ENCODE results near the gene SULT1C4.

Gene SULT1C4

GRCh38 chr2:108369153-108369552 is 8.6 kb upstream of the SULT1C4 start:
- no peaks in the 10 kb centered on the region for H3K4me1 ChIP-seq (ENCODE audit: control insufficient read depth in 5 of 5, insufficient read depth in 5 of 5, low read length in 5 of 5)
- H3K27ac ChIP-seq (ENCODE audit: low read depth, low read length), result no peak overlapping the region

GRCh38 chr2:108370080-108370479 is 7.7 kb upstream of the SULT1C4 start:
- Histone ChIP-seq H3K9ac (ENCODE audit: low read length in 5 of 5) (no peak overlapping the region), H3K4me3 (ENCODE audit: low read depth in 1 of 5, low read length in 5 of 5) (no peak overlapping the region), H3K27me3 (ENCODE audit: control insufficient read depth in 5 of 5, insufficient read depth in 4 of 5, low read length in 5 of 5) (no peaks in the 10 kb centered on the region), H3K27ac (ENCODE audit: low read depth, low read length) (no peak overlapping the region), H3K4me1 (ENCODE audit: control insufficient read depth in 5 of 5, insufficient read depth in 5 of 5, low read length in 5 of 5) (no peaks in the 10 kb centered on the region), H3K9me3 (ENCODE audit: control insufficient read depth in 5 of 5, low read length in 5 of 5) (peaks cover 0 to 3% (median 0%) of the 10 kb centered on the region in 5 donors), H3K36me3 (ENCODE audit: control insufficient read depth in 5 of 5, insufficient read depth in 5 of 5, low read length in 5 of 5) (no peaks in the 10 kb centered on the region)

More at GRCh38 chr2:108369153-108369552, 8.6 kb upstream of the SULT1C4 start:
- Histone ChIP-seq H3K9ac (ENCODE audit: low read length in 5 of 5) (no peak overlapping the region), H3K27me3 (ENCODE audit: control insufficient read depth in 5 of 5, insufficient read depth in 4 of 5, low read length in 5 of 5) (no peaks in the 10 kb centered on the region), H3K9me3 (ENCODE audit: control insufficient read depth in 5 of 5, low read length in 5 of 5) (peaks cover 0 to 9% (median 0%) of the 10 kb centered on the region in 5 donors), H3K36me3 (ENCODE audit: control insufficient read depth in 5 of 5, insufficient read depth in 5 of 5, low read length in 5 of 5) (no peaks in the 10 kb centered on the region), H3K4me3 (ENCODE audit: low read depth in 1 of 5, low read length in 5 of 5) (no peak overlapping the region)

GRCh38 chr2:108376774-108377173 is 980 bp upstream of the SULT1C4 start:
- Histone ChIP-seq H3K9me3 (ENCODE audit: control insufficient read depth in 5 of 5, low read length in 5 of 5) (no peaks in the 10 kb centered on the region), H3K4me1 (ENCODE audit: control insufficient read depth in 5 of 5, insufficient read depth in 5 of 5, low read length in 5 of 5) (peaks cover 0 to 18% (median 12%) of the 10 kb centered on the region in 5 donors), H3K27ac (ENCODE audit: low read depth, low read length) (peak overlapping the region; percentile 44), H3K4me3 (ENCODE audit: low read depth in 1 of 5, low read length in 5 of 5) (no peak overlapping the region), H3K27me3 (ENCODE audit: control insufficient read depth in 5 of 5, insufficient read depth in 4 of 5, low read length in 5 of 5) (no peaks in the 10 kb centered on the region), H3K36me3 (ENCODE audit: control insufficient read depth in 5 of 5, insufficient read depth in 5 of 5, low read length in 5 of 5) (no peaks in the 10 kb centered on the region), H3K9ac (ENCODE audit: low read length in 5 of 5) (no peak overlapping the region)

- Histone ChIP-seq H3K4me3 (ENCODE audit: low read depth in 1 of 5, low read length in 5 of 5) (peak overlapping the region in 4 of 5 donors; percentile 55 to 68 (median 64)), H3K27ac (ENCODE audit: low read depth, low read length) (peak overlapping the region; percentile 44), H3K4me1 (ENCODE audit: control insufficient read depth in 5 of 5, insufficient read depth in 5 of 5, low read length in 5 of 5) (peaks cover 0 to 18% (median 12%) of the 10 kb centered on the region in 5 donors), H3K27me3 (ENCODE audit: control insufficient read depth in 5 of 5, insufficient read depth in 4 of 5, low read length in 5 of 5) (no peaks in the 10 kb centered on the region), H3K9me3 (ENCODE audit: control insufficient read depth in 5 of 5, low read length in 5 of 5) (no peaks in the 10 kb centered on the region), H3K36me3 (ENCODE audit: control insufficient read depth in 5 of 5, insufficient read depth in 5 of 5, low read length in 5 of 5) (no peaks in the 10 kb centered on the region), H3K9ac (ENCODE audit: low read length in 5 of 5) (peak overlapping the region in 3 of 5 donors; percentile 24 to 68 (median 65))
These were observed 353 bp upstream of the SULT1C4 start for GRCh38 chr2:108377401-108377800.

GRCh38 chr2:108378851-108379250 is 1.1 kb downstream of the SULT1C4 start:
- H3K27ac ChIP-seq (ENCODE audit: low read depth, low read length), result no peak overlapping the region
- H3K4me1 ChIP-seq (ENCODE audit: control insufficient read depth in 5 of 5, insufficient read depth in 5 of 5, low read length in 5 of 5), result peaks cover 0 to 18% (median 12%) of the 10 kb centered on the region in 5 donors
- H3K36me3 ChIP-seq (ENCODE audit: control insufficient read depth in 5 of 5, insufficient read depth in 5 of 5, low read length in 5 of 5), result peaks cover 0 to 5% (median 0%) of the 10 kb centered on the region in 5 donors
- H3K4me3 ChIP-seq (ENCODE audit: low read depth in 1 of 5, low read length in 5 of 5), result peak overlapping the region in 2 of 5 donors; percentile 63 to 66
- H3K9me3 ChIP-seq (ENCODE audit: control insufficient read depth in 5 of 5, low read length in 5 of 5), result no peaks in the 10 kb centered on the region
- peak overlapping the region in 1 of 5 donors; percentile 68 for H3K9ac ChIP-seq (ENCODE audit: low read length in 5 of 5)
- H3K27me3 ChIP-seq (ENCODE audit: control insufficient read depth in 5 of 5, insufficient read depth in 4 of 5, low read length in 5 of 5), result no peaks in the 10 kb centered on the region

GRCh38 chr2:108382196-108382595 is 4.4 kb downstream of the SULT1C4 start:
- Histone ChIP-seq H3K27me3 (ENCODE audit: control insufficient read depth in 5 of 5, insufficient read depth in 4 of 5, low read length in 5 of 5) (no peaks in the 10 kb centered on the region), H3K36me3 (ENCODE audit: control insufficient read depth in 5 of 5, insufficient read depth in 5 of 5, low read length in 5 of 5) (peaks cover 0 to 5% (median 0%) of the 10 kb centered on the region in 5 donors), H3K4me1 (ENCODE audit: control insufficient read depth in 5 of 5, insufficient read depth in 5 of 5, low read length in 5 of 5) (peaks cover 0 to 13% (median 9%) of the 10 kb centered on the region in 5 donors), H3K27ac (ENCODE audit: low read depth, low read length) (no peak overlapping the region), H3K9me3 (ENCODE audit: control insufficient read depth in 5 of 5, low read length in 5 of 5) (no peaks in the 10 kb centered on the region), H3K4me3 (ENCODE audit: low read depth in 1 of 5, low read length in 5 of 5) (no peak overlapping the region), H3K9ac (ENCODE audit: low read length in 5 of 5) (no peak overlapping the region)

GRCh38 chr2:108383146-108383830 is 5.5 kb downstream of the SULT1C4 start:
- peaks cover 0 to 8% (median 0%) of the 10 kb centered on the region in 5 donors for H3K36me3 ChIP-seq (ENCODE audit: control insufficient read depth in 5 of 5, insufficient read depth in 5 of 5, low read length in 5 of 5)
- no peaks in the 10 kb centered on the region for H3K27me3 ChIP-seq (ENCODE audit: control insufficient read depth in 5 of 5, insufficient read depth in 4 of 5, low read length in 5 of 5)
- H3K9me3 ChIP-seq (ENCODE audit: control insufficient read depth in 5 of 5, low read length in 5 of 5), result no peaks in the 10 kb centered on the region
- H3K9ac ChIP-seq (ENCODE audit: low read length in 5 of 5), result no peak overlapping the region
- H3K4me3 ChIP-seq (ENCODE audit: low read depth in 1 of 5, low read length in 5 of 5), result no peak overlapping the region
- peaks cover 0 to 2% (median 0%) of the 10 kb centered on the region in 5 donors for H3K4me1 ChIP-seq (ENCODE audit: control insufficient read depth in 5 of 5, insufficient read depth in 5 of 5, low read length in 5 of 5)
- no peak overlapping the region for H3K27ac ChIP-seq (ENCODE audit: low read depth, low read length)

- H3K27me3 ChIP-seq (ENCODE audit: control insufficient read depth in 5 of 5, insufficient read depth in 4 of 5, low read length in 5 of 5), result no peaks in the 10 kb centered on the region
- no peak overlapping the region for H3K9ac ChIP-seq (ENCODE audit: low read length in 5 of 5)
- H3K4me1 ChIP-seq (ENCODE audit: control insufficient read depth in 5 of 5, insufficient read depth in 5 of 5, low read length in 5 of 5), result no peaks in the 10 kb centered on the region
- no peak overlapping the region for H3K27ac ChIP-seq (ENCODE audit: low read depth, low read length)
- H3K4me3 ChIP-seq (ENCODE audit: low read depth in 1 of 5, low read length in 5 of 5), result no peak overlapping the region
- H3K36me3 ChIP-seq (ENCODE audit: control insufficient read depth in 5 of 5, insufficient read depth in 5 of 5, low read length in 5 of 5), result peaks cover 0 to 13% (median 0%) of the 10 kb centered on the region in 5 donors
- H3K9me3 ChIP-seq (ENCODE audit: control insufficient read depth in 5 of 5, low read length in 5 of 5), result no peaks in the 10 kb centered on the region
These were observed 7.1 kb downstream of the SULT1C4 start for GRCh38 chr2:108384662-108385393.

- Histone ChIP-seq H3K27me3 (ENCODE audit: control insufficient read depth in 5 of 5, insufficient read depth in 4 of 5, low read length in 5 of 5) (no peaks in the 10 kb centered on the region), H3K4me3 (ENCODE audit: low read depth in 1 of 5, low read length in 5 of 5) (no peak overlapping the region), H3K9me3 (ENCODE audit: control insufficient read depth in 5 of 5, low read length in 5 of 5) (no peaks in the 10 kb centered on the region), H3K4me1 (ENCODE audit: control insufficient read depth in 5 of 5, insufficient read depth in 5 of 5, low read length in 5 of 5) (no peaks in the 10 kb centered on the region), H3K9ac (ENCODE audit: low read length in 5 of 5) (no peak overlapping the region), H3K36me3 (ENCODE audit: control insufficient read depth in 5 of 5, insufficient read depth in 5 of 5, low read length in 5 of 5) (peaks cover 0 to 13% (median 0%) of the 10 kb centered on the region in 5 donors), H3K27ac (ENCODE audit: low read depth, low read length) (no peak overlapping the region)
These were observed 7.8 kb downstream of the SULT1C4 start for GRCh38 chr2:108385411-108386071.

- H3K4me3 ChIP-seq (ENCODE audit: low read depth in 1 of 5, low read length in 5 of 5), result no peak overlapping the region
- no peak overlapping the region for H3K9ac ChIP-seq (ENCODE audit: low read length in 5 of 5)
- H3K27me3 ChIP-seq (ENCODE audit: control insufficient read depth in 5 of 5, insufficient read depth in 4 of 5, low read length in 5 of 5), result no peaks in the 10 kb centered on the region
- H3K36me3 ChIP-seq (ENCODE audit: control insufficient read depth in 5 of 5, insufficient read depth in 5 of 5, low read length in 5 of 5), result peaks cover 0 to 13% (median 0%) of the 10 kb centered on the region in 5 donors
- H3K4me1 ChIP-seq (ENCODE audit: control insufficient read depth in 5 of 5, insufficient read depth in 5 of 5, low read length in 5 of 5), result no peaks in the 10 kb centered on the region
- no peak overlapping the region for H3K27ac ChIP-seq (ENCODE audit: low read depth, low read length)
- H3K9me3 ChIP-seq (ENCODE audit: control insufficient read depth in 5 of 5, low read length in 5 of 5), result peaks cover 0 to 15% (median 9%) of the 10 kb centered on the region in 5 donors
These were observed 10.3 kb downstream of the SULT1C4 start for GRCh38 chr2:108388045-108388444.
